Skin of body (tissue), 2 donors: ENCODE measurements around the gene GSK3A. TPM values are rescaled to one million over a fixed set of nuclear protein-coding genes. Genes with fewer than 3 reads are reported as not detected.

Experiments used
- DNase-seq: peaks from one replicate; lab custom pipeline; 2025; lab: John Stamatoyannopoulos, UW
- total RNA-seq: library from RNA; depleted of rRNA; stranded (reverse); fragments of >200 nt; gene quantifications from one replicate; pipeline ENCODE4 v1.2.3, GENCODE V29; 2014

The GSK3A gene
- total RNA-seq, 1 donor from 2014 or later, result 12.1 TPM

GRCh38 chr19:42249769-42250168 is 7.4 kb upstream of the GSK3A start:
- no peak for DNase-seq

- no peak for DNase-seq
These were observed 6.8 kb upstream of the GSK3A start for GRCh38 chr19:42249149-42249750.

DNA sequence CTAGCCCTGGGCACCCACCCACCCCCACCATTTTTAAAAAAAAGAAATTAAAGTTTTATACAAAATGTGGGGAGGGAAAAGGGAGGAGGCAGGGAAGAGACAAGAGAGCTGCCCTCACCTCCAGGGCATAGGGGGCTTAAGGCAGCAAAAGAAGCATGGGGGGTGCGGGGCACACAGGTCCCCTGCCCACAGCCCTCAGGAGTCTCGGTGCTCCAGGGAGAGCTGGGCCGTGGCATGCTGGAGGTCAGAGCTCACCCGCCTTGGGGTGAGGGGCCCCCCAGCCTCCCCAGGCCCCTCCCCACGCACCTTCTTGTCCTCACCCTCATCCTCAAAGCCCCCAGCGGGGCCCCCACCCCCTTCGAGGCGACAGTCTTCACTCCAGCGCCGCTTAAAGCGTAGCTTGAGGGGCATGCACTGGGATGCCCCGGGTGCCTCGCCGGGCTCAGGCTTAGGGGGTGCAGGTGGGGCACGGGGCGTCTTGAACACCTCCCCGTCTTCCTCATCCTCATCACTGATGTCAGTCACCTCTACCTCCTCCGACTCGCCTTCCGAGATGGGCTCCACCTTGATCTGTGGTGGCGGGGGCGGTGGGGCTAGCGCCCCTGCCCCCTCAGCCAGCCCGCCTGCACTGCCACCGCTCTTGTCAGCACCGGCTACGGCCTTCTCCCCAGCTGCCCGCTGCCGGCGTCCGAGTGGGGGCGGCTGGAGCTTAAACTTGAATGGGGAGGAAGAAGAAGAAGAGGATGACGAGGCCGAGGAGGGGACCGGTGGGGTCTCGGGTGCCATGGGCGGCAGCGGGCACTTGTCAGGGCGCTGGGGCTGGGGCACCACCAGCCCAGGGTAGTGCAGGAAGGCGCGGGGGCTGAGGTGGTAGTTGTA is 6.1 kb upstream of the GSK3A start:
- DNase-seq, result no peak

- DNase-seq, result no peak
These were observed 5.3 kb upstream of the GSK3A start for GRCh38 chr19:42247640-42248199.

DNA sequence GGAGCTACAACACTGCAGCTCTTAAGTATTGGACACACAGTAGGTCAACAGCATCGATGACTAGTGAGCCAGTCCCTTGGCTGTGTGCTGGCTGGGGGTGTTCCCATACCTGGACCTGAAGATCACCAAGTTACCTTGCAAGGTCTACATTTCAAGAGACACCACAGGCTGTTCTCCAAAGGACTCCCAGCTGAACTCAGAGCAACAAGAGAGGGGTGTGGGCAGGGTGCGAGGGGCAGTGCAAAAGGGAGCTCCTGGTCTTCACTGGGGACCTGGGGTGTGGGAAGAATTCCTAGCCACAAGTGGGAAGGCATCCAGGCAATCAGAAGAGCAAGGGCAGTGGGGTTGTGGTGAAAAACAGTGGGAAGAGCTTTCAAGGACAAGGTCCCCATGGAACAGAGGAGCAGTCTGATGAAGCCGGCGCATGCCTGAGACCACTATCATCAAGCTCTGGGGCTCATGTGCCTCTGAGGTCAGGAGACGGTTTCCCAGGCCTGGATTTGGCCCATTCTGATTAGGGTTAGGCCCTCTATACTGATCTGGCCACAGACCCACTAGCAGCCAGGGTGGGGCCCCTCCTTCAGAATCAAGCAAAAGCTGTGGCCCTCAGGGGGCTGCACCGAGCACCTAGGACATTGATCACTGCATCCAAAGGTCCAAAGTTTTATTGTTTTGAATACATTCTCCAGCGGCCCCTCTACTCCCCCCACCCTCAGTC is 4.7 kb upstream of the GSK3A start:
- DNase-seq, result no peak

- DNase-seq, result peak; percentile 79
These were observed 3.9 kb upstream of the GSK3A start for GRCh38 chr19:42246143-42246921.

- no peak for DNase-seq
These were observed 2.8 kb upstream of the GSK3A start for GRCh38 chr19:42245231-42245630.

DNA sequence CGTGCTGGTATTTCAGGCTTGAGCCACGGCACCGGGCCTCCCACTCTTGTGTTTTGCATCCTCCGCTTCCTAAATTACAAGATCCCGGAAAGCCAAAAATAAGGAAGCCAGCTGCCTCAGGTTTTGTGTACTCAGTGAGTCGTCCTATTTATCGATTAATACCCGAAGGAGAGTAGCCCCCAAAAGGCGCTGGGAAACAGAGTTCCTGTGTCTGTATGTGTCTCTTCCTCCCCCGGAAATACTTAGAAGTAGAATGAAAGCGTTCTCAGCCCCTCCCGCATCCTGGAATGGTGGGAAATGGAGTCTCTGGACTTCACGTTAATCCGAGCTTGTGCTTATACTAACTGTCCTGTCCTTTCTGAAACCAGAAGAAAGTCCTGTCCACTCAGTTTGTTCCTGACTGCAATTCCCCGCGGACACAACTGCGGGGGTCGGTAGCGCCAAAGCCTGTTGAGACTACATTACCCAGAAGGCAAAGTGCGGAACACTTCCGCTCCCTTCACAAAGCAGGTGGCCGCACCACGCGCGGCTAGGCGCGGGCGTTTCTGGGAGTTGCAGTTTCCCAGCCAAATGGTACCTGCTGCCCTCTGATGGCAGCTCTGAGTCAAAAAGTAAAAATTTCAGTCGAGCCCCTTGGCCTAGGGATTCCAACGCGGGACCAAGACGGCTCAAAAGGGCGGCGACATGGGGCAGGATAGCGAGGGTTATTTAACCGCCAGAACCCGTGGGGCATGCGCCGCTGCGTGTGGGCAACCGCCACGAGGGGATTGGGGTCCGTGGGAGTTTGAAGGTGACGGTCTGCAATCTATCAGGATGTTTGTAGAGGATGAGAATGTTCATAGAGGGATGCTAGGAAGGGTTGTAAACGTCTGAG is 2.2 kb upstream of the GSK3A start:
- peak; percentile 95 for DNase-seq

- DNase-seq, result no peak
These were observed 312 bp downstream of the GSK3A start for GRCh38 chr19:42242069-42242511.

DNA sequence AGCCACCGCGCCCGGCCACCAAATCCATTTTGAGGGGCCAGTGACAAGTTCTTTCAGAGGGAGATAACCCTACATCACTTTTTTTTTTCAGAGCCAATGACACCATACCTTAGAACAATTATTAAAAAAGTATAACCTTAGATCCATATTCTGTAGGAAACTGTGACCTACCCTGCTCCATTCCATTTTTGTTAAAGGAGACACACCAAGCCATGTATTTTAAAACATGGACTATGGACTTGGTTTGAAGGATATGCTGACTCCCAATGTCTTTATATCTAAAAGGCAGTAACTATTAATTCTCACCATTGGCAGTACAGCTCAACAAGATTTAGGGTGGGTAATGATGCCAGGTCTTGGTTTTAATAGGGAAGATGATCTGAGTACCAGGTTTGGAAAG is 1.1 kb downstream of the GSK3A start:
- no peak for DNase-seq

DNA sequence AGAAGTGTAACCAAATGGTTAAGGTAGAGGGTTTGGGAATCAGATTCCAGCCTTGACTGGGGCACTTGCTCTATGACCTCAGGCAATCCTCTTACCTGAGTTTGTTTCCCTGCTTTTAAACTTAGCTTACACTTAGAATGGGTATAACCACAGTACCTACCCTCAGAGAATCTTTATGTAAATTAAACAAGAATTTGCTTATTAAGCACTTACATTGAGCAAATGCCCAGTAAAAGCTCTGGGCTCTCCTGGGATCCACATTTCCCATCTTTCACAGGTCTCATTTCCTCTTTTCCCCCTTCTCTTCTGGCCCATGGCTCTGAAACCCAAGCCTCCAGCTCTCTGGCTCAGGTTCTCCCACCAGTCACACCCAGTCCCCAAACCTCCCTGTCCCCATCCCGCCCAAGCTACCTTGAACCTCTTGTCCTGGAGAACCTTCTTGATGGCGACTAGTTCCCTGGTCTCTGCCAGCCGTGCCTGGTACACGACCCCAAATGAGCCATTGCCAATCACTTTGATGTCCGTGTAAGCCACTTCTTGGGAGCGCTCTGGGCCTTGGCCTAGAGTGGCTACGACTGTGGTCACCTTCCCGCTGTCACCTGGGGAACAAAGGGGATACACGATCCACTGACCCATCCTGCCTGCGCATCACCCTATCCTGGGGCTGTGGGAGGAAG is 2.7 kb downstream of the GSK3A start:
- DNase-seq, result no peak

GRCh38 chr19:42235181-42235580 is 7.2 kb downstream of the GSK3A start:
- DNase-seq, result no peak

DNA sequence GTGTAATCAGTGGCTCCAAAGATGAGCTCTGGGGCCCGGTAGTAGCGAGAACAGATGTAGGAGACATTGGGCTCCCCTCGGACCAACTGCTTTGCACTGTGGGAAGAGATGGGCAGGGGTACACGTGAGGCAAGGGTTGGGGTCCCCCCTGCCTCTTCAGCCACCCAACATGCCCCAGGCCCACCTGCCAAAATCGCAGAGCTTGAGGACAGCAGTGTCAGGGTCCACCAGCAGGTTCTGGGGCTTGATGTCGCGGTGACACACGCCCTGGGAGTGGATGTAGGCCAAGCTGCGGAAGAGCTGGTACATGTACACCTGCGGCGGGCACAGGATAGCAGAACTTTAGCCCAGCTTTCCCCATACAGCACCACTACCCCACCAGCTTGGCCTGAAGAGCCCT is 8.0 kb downstream of the GSK3A start:
- no peak for DNase-seq

GRCh38 chr19:42233678-42234292 is 8.6 kb downstream of the GSK3A start:
- no peak for DNase-seq

GRCh38 chr19:42233106-42233505 is 9.3 kb downstream of the GSK3A start:
- no peak for DNase-seq

DNA sequence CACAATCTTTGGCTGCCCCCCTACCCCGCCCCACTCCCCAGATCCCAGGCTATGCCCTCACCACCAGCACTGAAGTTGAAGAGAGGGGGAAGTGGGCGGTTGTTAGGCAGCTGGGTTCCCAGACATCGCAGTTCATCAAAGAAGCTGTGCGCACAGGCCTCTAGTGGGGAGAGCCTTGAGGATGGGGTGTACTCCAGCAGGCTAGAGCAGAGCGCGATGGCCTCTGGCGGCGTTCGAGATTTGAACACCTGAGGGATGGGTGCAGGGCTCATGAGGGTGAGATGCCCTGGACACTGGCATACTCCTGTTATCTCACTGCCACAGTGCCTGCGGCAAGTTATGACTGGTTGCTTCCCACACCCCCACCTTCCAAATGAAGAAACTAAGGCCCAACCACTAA is 10.0 kb downstream of the GSK3A start:
- DNase-seq, result no peak

- no peak for DNase-seq
These were observed 11.8 kb downstream of the GSK3A start for GRCh38 chr19:42230571-42230970.

DNA sequence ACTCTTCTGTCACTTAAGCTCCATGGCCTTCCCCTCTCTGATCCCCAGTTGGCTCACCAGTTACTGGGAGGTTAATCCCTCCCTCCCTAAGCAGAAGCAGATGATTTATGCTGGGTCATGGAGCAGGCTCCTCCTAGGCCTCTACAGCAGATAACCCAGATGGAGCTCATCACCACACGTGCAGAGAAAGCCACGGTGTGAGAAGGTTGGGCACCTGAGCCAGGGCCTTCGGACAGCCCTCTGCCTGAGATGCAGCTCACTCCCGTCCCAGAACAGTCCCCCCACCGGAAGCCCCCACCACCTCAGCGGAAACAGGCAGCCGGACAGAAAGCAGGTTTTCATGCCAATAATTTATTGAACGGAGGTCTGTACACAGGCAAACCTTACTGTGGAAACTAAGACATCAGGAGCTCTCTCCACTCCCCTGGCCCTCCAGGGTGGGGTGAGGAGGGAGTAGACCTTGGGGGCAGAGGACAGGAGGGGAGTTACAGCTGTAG is 12.5 kb downstream of the GSK3A start:
- DNase-seq, result no peak

DNA sequence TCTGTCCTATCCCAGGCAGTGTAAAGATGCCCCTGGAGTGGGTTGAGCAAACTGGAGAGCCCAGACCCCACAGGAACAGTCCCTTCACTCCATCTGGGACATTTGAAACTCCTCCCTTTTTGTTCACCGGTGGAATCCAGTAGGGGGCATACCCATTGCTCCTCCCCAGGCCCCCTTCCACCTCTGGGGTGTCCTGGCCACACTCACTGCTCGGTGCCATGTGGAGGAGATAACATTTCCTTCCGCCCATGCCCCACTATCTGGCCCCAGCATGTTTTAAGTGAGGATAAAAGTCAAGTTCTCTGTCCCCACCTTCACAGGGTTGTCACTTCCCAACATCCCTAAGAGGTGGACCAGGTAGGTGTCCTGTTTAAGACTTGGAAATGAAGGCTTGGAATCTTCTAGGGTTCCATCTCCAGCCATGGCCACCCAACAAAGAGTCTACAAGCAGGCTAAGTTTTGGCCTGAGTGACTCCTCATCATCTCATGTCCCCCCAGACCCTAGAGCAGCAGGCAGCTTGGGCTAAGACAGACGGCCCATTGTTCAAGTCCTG is 13.0 kb downstream of the GSK3A start:
- DNase-seq, result no peak
